Epithelial cell of prostate (primary cell): Measurements from ENCODE around the gene ETV6.

ENCODE experiments used
- DNase-seq: peaks from one replicate; pipeline ENCODE4 v3.0.0-alpha.2; 2011; ENCODE audit warnings: low read depth, low spot score
- H3K27ac ChIP-seq: fragments of 450-650 bp; 2 replicates; pipeline ENCODE4 v1.5.1; 2017; ENCODE audit warnings: mild to moderate bottlenecking

Gene ETV6

DNA sequence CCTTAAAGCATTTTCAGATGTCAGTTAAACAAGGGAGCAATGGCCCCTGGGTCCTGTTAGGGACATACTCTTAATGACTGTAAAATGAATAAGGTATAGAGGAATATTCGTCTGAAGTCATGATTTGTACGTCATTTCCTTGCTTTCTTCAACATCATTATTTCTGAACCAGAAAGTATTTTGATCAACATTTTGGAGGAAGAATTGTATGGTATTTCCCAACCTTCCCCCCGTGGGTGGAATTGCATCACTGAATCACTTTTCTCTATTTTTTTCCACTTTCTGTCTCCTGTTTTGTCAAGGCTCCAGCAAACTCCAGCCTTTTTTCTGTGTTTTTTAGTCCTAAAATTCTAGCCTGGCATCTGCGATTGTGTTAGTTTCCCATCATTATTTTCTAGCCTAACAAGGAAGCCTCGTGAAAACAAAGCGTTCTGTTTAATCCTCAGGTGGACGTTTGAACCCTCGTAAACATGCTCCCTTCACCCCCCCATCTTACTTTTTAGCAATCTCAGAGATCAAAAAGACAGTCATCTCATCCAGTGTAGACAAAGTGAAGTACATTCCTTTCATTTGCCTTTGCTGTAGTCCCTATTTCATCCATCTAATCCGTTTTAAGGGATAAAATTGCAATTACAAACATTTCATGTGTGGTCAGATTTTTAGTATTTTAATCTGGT is 62.3 kb downstream of the ETV6 start:
- DNase-seq: no peak
- H3K27ac ChIP-seq: no peak overlapping the region

DNA sequence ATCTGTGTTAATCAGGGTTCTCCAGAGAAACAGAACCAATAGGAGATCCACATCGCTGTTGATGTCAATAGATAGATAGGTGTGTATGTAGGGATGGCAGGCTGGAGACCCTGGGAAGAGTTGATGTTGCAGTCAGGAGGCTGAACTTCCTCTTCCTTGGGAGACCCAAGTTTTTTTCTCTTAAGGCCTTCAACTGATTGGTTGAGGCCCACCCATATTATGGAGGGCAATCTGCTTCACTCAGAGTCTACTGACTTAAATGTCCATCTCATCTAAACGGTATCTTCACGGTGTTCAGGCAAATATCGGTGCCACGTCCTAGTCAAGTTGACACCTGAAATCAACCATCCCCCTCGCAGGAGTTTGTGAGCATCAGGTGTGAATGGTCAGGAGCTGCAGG is 63.0 kb downstream of the ETV6 start:
- H3K27ac ChIP-seq: no peak overlapping the region

DNA sequence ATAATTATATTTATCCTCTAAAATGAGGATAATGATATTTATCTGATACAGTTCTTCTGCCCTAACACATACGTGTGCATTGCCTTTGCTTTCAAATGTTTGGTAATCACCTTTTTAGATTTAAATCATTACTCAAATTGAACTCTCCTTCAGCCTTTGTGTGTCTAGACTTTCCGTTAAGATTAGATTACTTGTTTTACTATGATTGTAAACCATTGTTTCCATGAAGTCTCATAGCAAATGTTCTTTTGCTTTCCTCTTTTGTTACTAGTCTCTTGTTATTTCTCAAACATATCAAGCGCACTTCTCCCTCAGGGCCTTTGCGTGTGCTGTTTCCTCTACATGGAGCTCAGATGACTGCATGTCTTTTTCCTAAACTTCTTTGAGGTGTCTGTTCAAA is 63.7 kb downstream of the ETV6 start:
- H3K27ac ChIP-seq: no peak overlapping the region
- no peak for DNase-seq

More for the DNA sequence above, 63.0 kb downstream of the ETV6 start:
- no peak for DNase-seq

DNA sequence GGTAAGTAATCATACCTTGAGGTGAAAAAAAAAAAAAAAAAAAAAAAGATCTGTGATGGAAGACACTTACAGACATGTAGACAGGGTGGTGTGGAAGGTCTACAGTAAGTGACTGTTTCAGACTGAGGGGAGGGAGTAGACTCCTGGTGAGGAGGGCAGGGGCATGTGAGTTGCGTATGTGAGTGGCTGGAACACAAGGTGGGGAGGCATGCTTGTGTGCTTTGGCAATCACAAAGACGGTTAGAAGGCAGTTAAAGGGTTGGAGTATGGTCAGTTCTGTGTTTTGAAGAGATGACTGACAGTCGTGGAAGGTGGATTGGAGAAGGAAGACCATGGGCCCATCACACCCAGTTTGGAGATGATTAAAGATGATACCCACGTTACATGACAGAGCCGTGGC is 65.2 kb downstream of the ETV6 start:
- no peak for DNase-seq
- H3K27ac ChIP-seq: no peak overlapping the region

DNA sequence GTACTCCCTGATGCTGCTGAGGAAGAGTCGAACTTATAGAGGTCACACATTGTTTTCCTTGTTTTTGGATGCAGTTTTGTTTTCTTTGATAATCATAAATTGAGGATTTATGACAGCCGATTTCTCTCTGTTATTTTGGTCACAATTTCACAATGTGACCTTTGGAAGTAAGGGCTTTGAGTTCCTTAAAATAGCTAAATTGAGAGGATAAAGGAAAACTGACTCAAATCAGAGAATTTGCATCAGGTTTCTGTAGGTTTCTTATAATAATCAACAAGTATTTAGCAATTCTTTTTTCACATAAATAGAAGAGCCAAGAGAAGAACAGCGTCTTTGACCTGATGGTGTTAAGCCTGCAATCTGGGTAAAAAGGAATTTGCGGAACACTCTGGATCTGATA is 66.1 kb downstream of the ETV6 start:
- no peak for DNase-seq

DNA sequence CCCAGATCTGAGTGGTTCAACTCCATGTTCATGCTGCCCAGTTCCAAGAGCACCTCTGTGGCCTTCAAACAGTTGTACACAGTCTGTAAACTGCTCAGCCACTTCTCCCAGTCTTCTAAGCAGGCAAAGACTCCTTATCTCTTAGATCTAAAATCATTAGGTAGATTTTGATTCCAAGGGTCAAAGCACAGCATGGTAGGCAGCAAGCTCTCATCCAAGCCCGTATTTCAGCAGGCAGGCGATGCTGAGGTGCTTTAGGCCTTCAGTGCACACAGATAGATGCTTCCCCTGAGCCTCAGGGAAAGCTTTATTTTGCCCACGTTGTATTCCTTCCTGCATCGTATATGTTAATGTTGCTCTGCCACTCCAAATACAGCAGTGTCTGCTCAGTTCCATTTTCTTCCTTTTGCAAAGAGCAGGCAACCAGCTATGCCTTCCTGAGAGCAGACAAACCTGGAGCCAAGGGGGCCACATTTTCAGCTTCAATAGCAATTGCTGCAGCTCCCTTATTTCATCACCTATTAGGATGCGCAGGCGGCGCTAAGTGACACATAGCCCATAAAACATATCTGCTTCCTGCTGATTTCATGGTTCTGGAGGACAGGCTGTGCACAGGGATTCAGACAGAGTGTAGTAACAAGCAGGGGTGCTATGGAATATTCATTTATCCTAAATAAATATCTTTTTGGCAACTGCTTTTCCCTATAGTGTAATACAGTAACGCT is 67.5 kb downstream of the ETV6 start:
- H3K27ac ChIP-seq: no peak overlapping the region
- no peak for DNase-seq

More for the DNA sequence above, 66.1 kb downstream of the ETV6 start:
- no peak overlapping the region for H3K27ac ChIP-seq

DNA sequence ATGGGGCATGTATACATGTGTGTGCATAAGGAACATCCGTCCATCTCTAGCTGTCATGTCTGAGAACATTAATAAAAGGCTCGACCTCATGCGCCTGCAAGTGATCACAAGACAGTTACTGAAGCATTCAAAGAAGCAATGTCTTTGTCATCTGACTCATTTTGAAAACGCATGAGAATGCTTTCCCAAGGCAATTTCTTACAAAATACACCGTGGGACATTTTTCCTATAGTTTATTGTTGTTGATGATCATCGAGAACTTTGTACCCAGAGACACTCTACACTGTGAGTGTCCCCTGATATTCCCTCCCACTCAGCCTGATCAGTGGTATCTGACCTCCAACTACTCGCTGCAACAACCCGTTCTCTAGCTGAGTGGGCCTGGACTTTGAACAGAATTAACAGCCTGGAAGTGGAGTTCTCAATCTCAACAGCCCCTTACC is 68.1 kb downstream of the ETV6 start:
- no peak overlapping the region for H3K27ac ChIP-seq
- DNase-seq: no peak

DNA sequence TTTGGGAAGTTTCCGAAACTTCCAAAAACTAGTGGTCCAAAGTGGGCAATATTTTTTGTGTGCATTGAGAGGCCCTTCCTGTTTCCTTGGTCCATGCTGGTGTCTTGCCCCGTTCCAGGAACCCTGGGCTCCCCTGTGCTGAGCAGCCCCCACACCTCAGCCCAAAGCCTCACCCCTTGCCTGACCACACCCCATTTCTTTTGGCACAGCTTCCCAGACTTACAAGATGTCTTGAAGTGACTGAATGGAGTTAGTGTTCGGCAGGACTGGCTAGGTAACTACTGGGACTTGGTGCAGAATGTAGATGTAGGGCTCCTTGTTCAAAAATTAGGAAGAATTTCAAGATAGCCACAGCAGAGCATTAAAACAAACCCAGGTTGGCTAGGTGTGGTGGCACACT is 68.6 kb downstream of the ETV6 start:
- H3K27ac ChIP-seq: peak overlapping the region; percentile 45
- DNase-seq: no peak

DNA sequence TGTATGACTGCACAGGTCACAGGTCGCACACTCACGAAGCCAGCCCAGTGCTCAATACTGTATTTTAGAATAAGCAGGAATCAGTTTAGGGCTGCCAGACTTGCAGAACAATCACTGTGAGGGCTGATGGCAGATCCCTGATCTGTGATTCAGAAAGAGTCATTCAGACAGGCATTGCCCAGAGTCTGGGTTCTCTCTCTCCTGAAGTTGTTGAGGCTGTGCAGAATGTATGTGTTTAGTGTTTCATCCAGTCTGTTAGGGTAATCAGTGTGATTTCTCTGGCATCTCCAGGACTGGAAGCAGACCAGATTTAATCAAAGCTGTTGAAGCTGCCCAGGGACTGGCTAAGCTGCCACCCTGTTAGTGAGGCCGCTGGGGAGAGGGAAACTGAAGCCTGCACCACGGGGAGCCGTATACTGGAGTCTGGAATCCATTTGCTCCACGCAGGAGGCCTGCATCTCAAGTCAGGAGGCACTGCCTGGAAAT is 69.3 kb downstream of the ETV6 start:
- peak; percentile 45 for DNase-seq
- peak overlapping the region; percentile 45 for H3K27ac ChIP-seq

DNA sequence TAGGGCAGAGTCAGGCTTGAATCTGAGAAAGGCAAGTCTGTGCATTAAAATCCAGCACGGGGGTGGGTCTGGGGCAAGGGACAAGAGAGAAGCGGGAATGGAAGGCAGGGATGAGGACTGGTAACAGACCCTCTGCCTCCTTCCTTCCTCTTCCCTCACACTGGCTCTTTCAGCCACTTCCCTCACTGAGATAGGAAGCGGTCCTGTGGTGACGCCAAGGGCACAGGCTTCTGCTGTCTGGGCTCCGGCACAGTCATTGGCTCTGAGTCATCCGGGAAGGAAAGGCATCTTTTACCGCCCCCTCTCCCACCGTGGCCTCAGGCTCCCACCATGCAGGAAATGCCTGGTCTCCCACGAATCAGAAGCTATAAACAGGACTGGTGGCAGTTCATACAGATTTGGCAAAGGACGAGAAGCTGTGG is 70.2 kb downstream of the ETV6 start:
- peak overlapping the region; percentile 45 for H3K27ac ChIP-seq
- DNase-seq: peak; percentile 48

- no peak overlapping the region for H3K27ac ChIP-seq
- no peak for DNase-seq
Observed at GRCh38 chr12:11722071-11722470, 72.6 kb downstream of the ETV6 start.

DNA sequence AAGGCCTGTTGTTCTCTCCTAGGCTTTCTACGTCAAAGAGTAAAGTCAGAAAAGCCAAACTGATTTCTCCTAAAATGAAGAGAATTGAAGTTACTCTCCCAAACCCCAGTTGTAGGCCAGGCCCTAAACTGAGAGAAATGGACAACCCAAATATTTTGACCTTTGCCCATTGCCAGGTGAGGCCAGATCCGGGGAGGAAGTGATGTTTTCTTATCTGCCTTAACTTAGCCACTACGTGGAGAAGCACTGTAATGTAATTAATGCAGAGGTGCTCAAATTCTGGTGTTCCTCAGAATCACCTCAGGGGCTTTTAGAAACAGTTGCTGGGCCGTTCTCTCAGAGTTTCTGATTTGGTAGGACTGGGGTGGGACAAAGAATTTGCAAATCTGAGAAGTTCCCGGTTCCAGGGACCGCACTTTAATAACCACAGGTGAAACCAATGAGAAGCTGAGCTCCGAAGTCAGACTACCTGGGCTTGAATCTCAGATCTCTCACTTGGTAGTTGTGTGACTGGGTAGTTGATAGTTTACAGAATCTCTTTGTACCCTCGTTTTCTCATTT is 73.2 kb downstream of the ETV6 start:
- H3K27ac ChIP-seq: no peak overlapping the region
- DNase-seq: no peak

DNA sequence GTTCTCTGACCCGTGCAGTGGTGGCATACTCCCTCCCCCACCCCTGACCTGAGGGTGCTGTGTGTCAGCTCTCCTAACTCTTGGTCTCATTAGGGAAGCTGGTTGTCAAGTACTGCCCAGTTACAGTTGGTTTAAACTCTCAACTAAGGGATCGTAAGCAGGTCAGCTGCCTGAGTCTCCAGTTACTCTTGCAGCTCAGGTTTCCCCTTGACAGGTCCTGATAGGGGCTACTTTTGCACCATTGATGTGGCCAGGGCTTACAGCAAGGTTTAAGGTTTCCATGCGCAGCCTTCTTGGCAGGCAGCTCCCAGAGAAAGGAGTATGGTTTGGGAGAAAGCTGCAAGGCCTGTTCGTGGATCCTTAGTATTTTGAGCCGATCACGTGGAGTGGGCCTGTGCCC is 74.5 kb downstream of the ETV6 start:
- H3K27ac ChIP-seq: no peak overlapping the region
- DNase-seq: no peak

- no peak for DNase-seq
- H3K27ac ChIP-seq: no peak overlapping the region
Observed at GRCh38 chr12:11724888-11725311, 75.4 kb downstream of the ETV6 start.

- no peak for DNase-seq
- H3K27ac ChIP-seq: no peak overlapping the region
Observed at GRCh38 chr12:11725686-11726085, 76.2 kb downstream of the ETV6 start.

DNA sequence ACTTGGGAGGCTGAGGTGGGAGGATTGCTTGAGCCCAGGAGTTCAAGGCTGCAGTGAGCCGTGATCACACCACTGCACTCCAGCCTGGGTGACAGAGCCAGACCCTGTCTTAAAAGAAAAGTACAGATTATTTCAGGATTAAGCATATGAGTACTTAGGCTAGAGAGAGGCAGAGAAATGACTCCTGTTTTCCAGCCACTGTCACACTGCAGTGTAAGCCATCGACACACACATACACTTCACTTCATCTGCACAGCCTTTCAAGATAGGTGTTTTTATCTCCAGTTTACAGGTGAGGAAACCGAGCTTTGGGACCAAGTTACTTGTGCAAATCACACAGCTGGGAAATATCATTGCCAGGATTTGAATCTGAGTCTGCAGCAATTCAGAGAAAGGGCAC is 77.2 kb downstream of the ETV6 start:
- DNase-seq: no peak
- H3K27ac ChIP-seq: no peak overlapping the region

- H3K27ac ChIP-seq: no peak overlapping the region
- DNase-seq: no peak
Observed at GRCh38 chr12:11727133-11727664, 77.7 kb downstream of the ETV6 start.

GRCh38 chr12:11728154-11728755 is 78.8 kb downstream of the ETV6 start:
- H3K27ac ChIP-seq: peak overlapping the region; percentile 83
- DNase-seq: no peak

DNA sequence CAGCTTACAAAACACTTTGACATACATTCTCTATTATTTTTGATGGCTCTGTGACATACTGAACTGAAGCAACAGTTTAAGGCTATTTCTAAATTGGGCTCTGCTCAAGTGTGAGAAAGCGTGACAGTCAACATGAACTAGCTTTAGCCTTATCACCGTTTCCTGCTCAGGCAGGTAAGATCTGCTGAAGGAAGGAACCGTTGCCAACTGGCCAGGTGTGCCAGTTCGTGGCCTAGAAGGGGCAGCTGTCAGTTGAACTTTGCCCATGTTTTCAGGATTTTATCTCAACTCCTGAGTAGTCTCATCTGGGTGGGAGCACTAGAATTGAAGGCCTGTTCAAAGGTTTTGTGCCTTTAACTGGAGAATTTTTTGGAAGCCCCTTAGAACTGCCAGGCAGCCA is 79.5 kb downstream of the ETV6 start:
- no peak for DNase-seq
- peak overlapping the region; percentile 83 for H3K27ac ChIP-seq

DNA sequence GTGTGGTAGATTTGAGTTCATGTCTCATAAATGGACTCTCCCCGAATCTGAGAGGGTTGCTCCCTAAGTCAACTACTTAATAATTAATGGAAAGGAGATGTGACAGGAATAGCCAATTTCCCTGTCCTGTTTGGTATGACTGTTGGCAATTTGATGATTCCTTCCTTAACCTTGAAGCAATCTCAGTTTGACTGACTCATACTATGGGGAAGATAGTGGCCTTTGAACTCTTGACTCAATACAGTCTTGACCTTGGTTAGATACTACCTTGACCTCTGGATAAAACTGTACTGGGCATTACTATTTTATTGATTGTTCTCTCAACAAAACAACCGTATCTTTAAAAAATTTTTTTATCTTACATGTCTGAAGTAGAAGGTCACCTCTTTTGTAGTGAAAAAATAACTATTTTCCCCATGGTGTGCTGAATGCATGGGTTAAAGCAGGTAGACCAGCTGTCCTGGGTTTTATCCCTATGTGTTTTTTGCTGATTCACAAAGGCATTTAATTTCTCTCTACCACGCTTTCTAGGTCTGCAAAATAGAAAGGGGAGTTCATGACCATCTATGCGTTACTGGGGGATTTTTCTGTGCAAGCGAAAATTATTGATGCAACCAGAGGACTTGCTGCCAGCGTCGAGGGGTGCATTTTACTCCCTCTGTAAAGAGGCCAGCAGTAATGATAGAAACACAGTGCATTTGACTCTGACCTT is 80.1 kb downstream of the ETV6 start:
- no peak for DNase-seq
- peak overlapping the region; percentile 83 for H3K27ac ChIP-seq
